PC-3 (cell line): Measurements from ENCODE around the gene MPIG6B. TPM values are rescaled to one million over a fixed set of nuclear protein-coding genes. Genes with fewer than 3 reads are reported as not detected.

Experiments used
- ATAC-seq: fragments of 200-7000 bp; cut with Tn5 transposase; 2 replicates; pipeline ENCODE4 v1.9.1; 2020; ENCODE audit warnings: mild to moderate bottlenecking, moderate library complexity
- BruUV-seq: library from RNA; stranded (reverse); fragments of 400-500 nt; replicated peaks from 2 replicates; lab custom pipeline; 2021; lab: Mats Ljungman, UMichigan
- CTCF ChIA-PET: fragments of 300-600 bp; sonication (Branson Sonifier 250); formaldehyde crosslinking; loops from one replicate; lab custom pipeline; 2022; ENCODE audit warnings: antibody characterized with exemption; lab: Charles Lee
- POLR2A ChIA-PET: fragments of 300-600 bp; sonication (Branson Sonifier 250); formaldehyde crosslinking; loops from one replicate; lab custom pipeline; 2022; ENCODE audit warnings: antibody characterized with exemption; ENCODE audit not compliant: unreplicated experiment; lab: Charles Lee
- DNase-seq: peaks from one replicate; pipeline ENCODE4 v3.0.0-alpha.2; 2015
- H2AFZ ChIP-seq: fragments of 300-600 bp; sonication (generic); 2 replicates; pipeline ENCODE4 v1.6.0; 2016; ENCODE audit warnings: antibody characterized with exemption, low read length
- H3F3A ChIP-seq: fragments of 300-600 bp; sonication (generic); one replicate; pipeline ENCODE4 v1.6.0; 2017; ENCODE audit warnings: antibody characterized with exemption, low read length, control low read depth, mild to moderate bottlenecking; ENCODE audit not compliant: unreplicated experiment
- H3K27ac ChIP-seq: fragments of 300-600 bp; sonication (generic); 2 replicates; pipeline ENCODE4 v1.5.1; 2016; ENCODE audit warnings: mild to moderate bottlenecking, low read length
- H3K27me3 ChIP-seq: fragments of 300-600 bp; sonication (generic); 2 replicates; pipeline ENCODE4 v1.6.1; 2016; ENCODE audit warnings: low read length, mixed read lengths
- H3K36me3 ChIP-seq: fragments of 300-600 bp; sonication (generic); 2 replicates; pipeline ENCODE4 v1.6.1; 2016; ENCODE audit warnings: low read depth, mixed run types, low read length, mixed read lengths
- H3K4me1 ChIP-seq: fragments of 300-600 bp; sonication (generic); 2 replicates; pipeline ENCODE4 v1.5.1; 2016; ENCODE audit warnings: low read length; ENCODE audit not compliant: insufficient read depth
- H3K4me2 ChIP-seq: fragments of 300-600 bp; sonication (generic); 2 replicates; pipeline ENCODE4 v1.6.0; 2016; ENCODE audit warnings: low read length
- H3K4me3 ChIP-seq: fragments of 300-600 bp; sonication (generic); 2 replicates; pipeline ENCODE4 v1.5.1; 2016; ENCODE audit warnings: mild to moderate bottlenecking, low read length, mixed read lengths
- H3K79me2 ChIP-seq: fragments of 300-600 bp; sonication (generic); 2 replicates; pipeline ENCODE4 v1.6.1; 2017; ENCODE audit warnings: low read length, mixed read lengths
- H3K9ac ChIP-seq: fragments of 300-600 bp; sonication (generic); 2 replicates; pipeline ENCODE4 v1.6.0; 2016; ENCODE audit warnings: mild to moderate bottlenecking, low read length
- H3K9me2 ChIP-seq: fragments of 300-600 bp; sonication (generic); replicated peaks from 2 replicates; pipeline ENCODE4 v1.6.1; 2016; ENCODE audit warnings: mixed run types, low read length, mixed read lengths
- H3K9me3 ChIP-seq: fragments of 300-600 bp; sonication (generic); 2 replicates; pipeline ENCODE4 v1.6.1; 2016; ENCODE audit warnings: low read length, mixed read lengths
- H4K20me1 ChIP-seq: fragments of 300-600 bp; sonication (generic); 2 replicates; pipeline ENCODE4 v1.6.1; 2016; ENCODE audit warnings: low read length, mixed read lengths
- CTCF ChIP-seq: fragments of 300-600 bp; sonication (generic); conservative IDR thresholded peaks from 2 replicates; pipeline ENCODE4 v1.5.1; 2017; ENCODE audit warnings: antibody characterized with exemption, low read depth, mild to moderate bottlenecking, low read length
- EZH2 ChIP-seq: fragments of 300-600 bp; sonication (generic); IDR thresholded peaks from one replicate; pipeline ENCODE4 v1.6.1; 2017; ENCODE audit warnings: antibody characterized with exemption, mild to moderate bottlenecking, low read length; ENCODE audit not compliant: unreplicated experiment
- EZH2phosphoT487 ChIP-seq: fragments of 300-600 bp; sonication (generic); IDR thresholded peaks from 2 replicates; pipeline ENCODE4 v1.6.1; 2018; ENCODE audit warnings: mild to moderate bottlenecking, antibody characterized with exemption, low read length, borderline replicate concordance
- intact Hi-C: fragments of 100-400 bp; cut with micrococcal nuclease; formaldehyde crosslinking; loops from 2 replicates; pipeline ENCODE4 v1.9.0; 2023
- total RNA-seq: library from RNA; depleted of rRNA; stranded (reverse); fragments of >200 nt; gene quantifications from 2 replicates; pipeline ENCODE4 v1.2.3, GENCODE V29; 2014

Gene MPIG6B
- total RNA-seq, 1 experiment from 2014 or later = not detected

GRCh38 chr6:31691078-31691463 is 32.1 kb upstream of the MPIG6B start:
- no peaks in the 10 kb centered on the region for H3K79me2 ChIP-seq
- H3K36me3 ChIP-seq = peaks cover 8% of the 10 kb centered on the region; the same call in 1 of the 2 replicates
- H3K4me2 ChIP-seq = no peak overlapping the region
- intact Hi-C loops = no loop called here
- no peak overlapping the region for H2AFZ ChIP-seq
- DNase-seq (no peak), ATAC-seq (no peak)
- POLR2A ChIA-PET = no interaction called here
- no peaks in the 10 kb centered on the region for H4K20me1 ChIP-seq
- H3K27ac ChIP-seq = no peak overlapping the region
- no peaks in the 10 kb centered on the region for H3F3A ChIP-seq
- no peak overlapping the region for H3K9ac ChIP-seq
- no peak overlapping the region for H3K4me3 ChIP-seq
- H3K9me3 ChIP-seq = no peaks in the 10 kb centered on the region
- no peaks in the 10 kb centered on the region for H3K27me3 ChIP-seq
- H3K4me1 ChIP-seq = 0 out of 2 replicates have a peak, but pooled peaks cover 3% of the 10 kb centered on the region
- TF ChIP-seq EZH2phosphoT487 (no peak), CTCF (no peak), EZH2 (no peak)
- no TSS peak for BruUV-seq
- CTCF ChIA-PET = no interaction called here
- no peaks in the 10 kb centered on the region for H3K9me2 ChIP-seq

GRCh38 chr6:31691564-31692108 is 31.5 kb upstream of the MPIG6B start:
- no TSS peak for BruUV-seq
- H3K4me3 ChIP-seq = no peak overlapping the region
- no peak overlapping the region for H3K9ac ChIP-seq
- intact Hi-C loops = no loop called here
- no peaks in the 10 kb centered on the region for H3F3A ChIP-seq
- H4K20me1 ChIP-seq = no peaks in the 10 kb centered on the region
- ATAC-seq (no peak), DNase-seq (no peak)
- no peak overlapping the region for H2AFZ ChIP-seq
- H3K4me2 ChIP-seq = no peak overlapping the region
- POLR2A ChIA-PET = no interaction called here
- H3K4me1 ChIP-seq = 0 out of 2 replicates have a peak, but pooled peaks cover 3% of the 10 kb centered on the region
- no peaks in the 10 kb centered on the region for H3K9me3 ChIP-seq
- CTCF ChIA-PET = no interaction called here
- H3K36me3 ChIP-seq = peaks cover 9% of the 10 kb centered on the region; the same call in 1 of the 2 replicates
- H3K27ac ChIP-seq = no peak overlapping the region
- no peaks in the 10 kb centered on the region for H3K9me2 ChIP-seq
- no peaks in the 10 kb centered on the region for H3K27me3 ChIP-seq
- TF ChIP-seq EZH2phosphoT487 = no peak
- no peak for TF ChIP-seq EZH2
- TF ChIP-seq CTCF = no peak
- H3K79me2 ChIP-seq = no peaks in the 10 kb centered on the region

- no peaks in the 10 kb centered on the region for H3K9me3 ChIP-seq
- ATAC-seq = no peak
- H3K79me2 ChIP-seq = no peaks in the 10 kb centered on the region
- H4K20me1 ChIP-seq = no peaks in the 10 kb centered on the region
- POLR2A ChIA-PET = no interaction called here
- CTCF ChIA-PET = no interaction called here
- no peaks in the 10 kb centered on the region for H3K9me2 ChIP-seq
- no peak overlapping the region for H3K4me2 ChIP-seq
- BruUV-seq = no TSS peak
- no peak overlapping the region for H3K4me3 ChIP-seq
- H3K27ac ChIP-seq = no peak overlapping the region
- no peaks in the 10 kb centered on the region for H3K27me3 ChIP-seq
- no peak overlapping the region for H3K9ac ChIP-seq
- H3K4me1 ChIP-seq = 0 out of 2 replicates have a peak, but pooled peaks cover 3% of the 10 kb centered on the region
- peaks cover 8% of the 10 kb centered on the region; the same call in 1 of the 2 replicates for H3K36me3 ChIP-seq
- H3F3A ChIP-seq = no peaks in the 10 kb centered on the region
- no peak overlapping the region for H2AFZ ChIP-seq
- intact Hi-C loops = no loop called here
- no peak for DNase-seq
- TF ChIP-seq EZH2 = no peak
- TF ChIP-seq EZH2phosphoT487 = no peak
- TF ChIP-seq CTCF = no peak
Observed at GRCh38 chr6:31692353-31692752, 30.8 kb upstream of the MPIG6B start.
